HL-60 (cell line): ENCODE data around the gene ENSA.

Experiments
- CTCF ChIP-seq: IDR thresholded peaks from one replicate; pipeline ENCODE4 v1.5.1; 2011; ENCODE audit warnings: low read length, control low read depth, inconsistent platforms; ENCODE audit not compliant: insufficient read depth
- REST ChIP-seq: IDR thresholded peaks from 2 replicates; pipeline ENCODE4 v1.6.1; 2012; ENCODE audit warnings: low read depth; ENCODE audit not compliant: insufficient replicate concordance
- SPI1 ChIP-seq: IDR thresholded peaks from 2 replicates; pipeline ENCODE4 v1.6.1; 2012; ENCODE audit warnings: low read depth, mild to moderate bottlenecking, borderline replicate concordance

- no peak for TF ChIP-seq CTCF
- no peak for TF ChIP-seq SPI1
- no peak for TF ChIP-seq REST
Measured at GRCh38 chr1:150606463-150607142, 22.8 kb downstream of the ENSA start.
